Tibial nerve (tissue), 4 donors: ENCODE measurements around the gene KIF5C.

ENCODE experiments used
- CTCF ChIP-seq, 5 experiments: fragments of 200-600 bp in 3 of 5; fragments of 450-650 bp in 2 of 5; sonication (generic) in 3 of 5; IDR thresholded peaks; one replicate each; pipeline ENCODE4 v1.5.1; 2016 to 2019; ENCODE audit warnings: antibody characterized with exemption in 5 of 5, mild to moderate bottlenecking in 3 of 5, moderate library complexity in 2 of 5
- EP300 ChIP-seq, 2 donors: sonication (generic); formaldehyde crosslinking; IDR thresholded peaks; one replicate each; pipeline ENCODE4 v1.6.1; 2017; ENCODE audit warnings: antibody characterized with exemption in 2 of 2, mild to moderate bottlenecking in 1 of 2

GRCh38 chr2:148928395-148928794 is 53.4 kb downstream of the KIF5C start:
- TF ChIP-seq CTCF (IDR thresholded peaks at IDR 0.05) (no peak), EP300 (IDR thresholded peaks at IDR 0.05) (no peak)
